Stomach (tissue), 9 donors: Measurements from ENCODE around the gene CCDC80. TPM values are rescaled to one million over a fixed set of nuclear protein-coding genes. Genes with fewer than 3 reads are reported as not detected.
A peak's percentile ranks its signal among the peaks of the same experiment; 100 is the strongest.

Source experiments
- DNase-seq, 2 donors: peaks; one replicate each; pipeline versions ENCODE4 v3.0.0 to v3.0.0-alpha.2; 2013 to 2019
- H3K27ac ChIP-seq, 5 donors: fragments of 200-600 bp in 4 of 5; sonication (generic) in 4 of 5; one replicate each; pipeline ENCODE4 v1.5.1; 2013 to 2019; ENCODE audit warnings: mild to moderate bottlenecking in 1 of 5, moderate library complexity in 1 of 5
- H3K27me3 ChIP-seq, 3 donors: fragments of 200-600 bp; sonication (generic); one replicate each; pipeline ENCODE4 v1.5.1; 2017 to 2019; ENCODE audit warnings: mixed run types in 1 of 3
- H3K36me3 ChIP-seq, 4 donors: fragments of 200-600 bp; sonication (generic); 1 replicate in 3 of 4; 2 replicates in 1 of 4; pipeline ENCODE4 v1.5.1; 2016 to 2019
- H3K4me1 ChIP-seq, 4 donors: fragments of 200-600 bp; sonication (generic); one replicate each; pipeline ENCODE4 v1.5.1; 2016 to 2019
- H3K4me3 ChIP-seq, 4 donors: fragments of 200-600 bp; sonication (generic) in 3 of 4; one replicate each; pipeline ENCODE4 v1.5.1; 2016 to 2019; ENCODE audit warnings: mild to moderate bottlenecking in 1 of 4
- H3K9me3 ChIP-seq, 4 donors: fragments of 200-600 bp; sonication (generic); one replicate each; pipeline ENCODE4 v1.5.1; 2016 to 2019
- CTCF ChIP-seq, 7 experiments: fragments of 450-650 bp in 4 of 7; fragments of 200-600 bp in 3 of 7; sonication (generic) in 3 of 7; IDR thresholded peaks; one replicate each; pipeline ENCODE4 v1.5.1; 2016 to 2019; ENCODE audit warnings: antibody characterized with exemption in 7 of 7, control low read depth in 2 of 7, mild to moderate bottlenecking in 1 of 7
- EP300 ChIP-seq: sonication (generic); formaldehyde crosslinking; IDR thresholded peaks from one replicate; pipeline ENCODE4 v1.6.1; 2017; ENCODE audit warnings: antibody characterized with exemption
- POLR2A ChIP-seq, 4 donors: fragments of 450-650 bp; IDR thresholded peaks; one replicate each; pipeline ENCODE4 v1.6.1; 2016; ENCODE audit warnings: antibody characterized with exemption in 4 of 4, control low read depth in 2 of 4, mild to moderate bottlenecking in 1 of 4, moderate library complexity in 1 of 4
- POLR2AphosphoS5 ChIP-seq, 3 donors: sonication (generic); formaldehyde crosslinking; IDR thresholded peaks; one replicate each; pipeline ENCODE4 v1.6.1; 2016; ENCODE audit warnings: antibody characterized with exemption in 3 of 3
- WGBS, 5 donors: extraction: QIAGEN DNeasy Blood & Tissue Kit in 3 of 5; methylation state at CpG; one replicate each; pipeline versions ENCODE4 v1.1.5 to v1.1.7; 2013 to 2018; 5-methylcytosine and 5-hydroxymethylcytosine counted together
- intact Hi-C: fragments of 100-400 bp; cut with DNase I; formaldehyde crosslinking; loops from one replicate; pipeline ENCODE4 v1.15.1; 2023; ENCODE audit warnings: low total_unique reads
- polyA plus RNA-seq, 3 donors: library from polyadenylated mRNA; stranded (reverse); fragments of 200-250 nt; gene quantifications; one replicate each; pipeline ENCODE4 v1.2.3, GENCODE V29; 2013
- total RNA-seq, 5 donors: library from RNA; depleted of rRNA; stranded (reverse); fragments of >200 nt; gene quantifications; one replicate each; pipeline versions ENCODE4 v1.1.0 to v1.2.3, GENCODE V29; 2014 to 2016
- donor health status: healthy with polysubstance abuse.
- donor health status: Bipolar disorder and iron deficiency.
- donor health status: healthy.

Gene CCDC80
- total and polyA plus RNA-seq, 8 donors: 2.3 to 158 (median 11.5) TPM

DNA sequence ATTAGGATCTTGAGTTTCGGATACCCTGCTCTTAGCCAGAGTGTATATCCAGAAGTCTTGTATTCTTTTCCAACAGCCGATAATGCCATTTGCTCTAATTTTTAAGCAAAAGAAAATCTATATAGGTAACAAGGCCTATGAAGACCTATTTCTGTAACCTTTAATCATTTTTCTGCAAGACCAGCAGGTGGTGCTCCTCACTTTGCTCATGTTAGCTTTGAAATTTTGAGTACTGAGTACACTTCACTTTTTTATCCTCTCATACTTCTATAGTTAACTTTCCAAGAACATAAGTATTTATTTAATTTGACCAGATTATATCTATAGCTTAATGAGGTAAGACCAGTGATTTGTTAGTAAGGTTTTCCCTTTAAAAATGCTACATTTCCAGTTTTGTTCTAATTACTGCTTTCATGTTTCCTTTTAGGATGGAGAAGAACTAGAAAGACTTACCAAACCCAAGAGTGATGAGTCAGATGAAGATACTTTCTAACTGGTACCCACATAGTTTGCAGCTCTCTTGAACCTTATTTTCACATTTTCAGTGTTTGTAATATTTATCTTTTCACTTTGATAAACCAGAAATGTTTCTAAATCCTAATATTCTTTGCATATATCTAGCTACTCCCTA lies 58.6 kb downstream of the CCDC80 start:
- TF ChIP-seq EP300 (no peak), CTCF (IDR thresholded peaks at IDR 0.05) (peak in 4 of 7 experiments; percentile 14 to 35 (median 32))
- H3K27ac ChIP-seq: no peak overlapping the region
- peaks cover 6 to 76% (median 74%) of the 10 kb centered on the region in 4 donors for H3K36me3 ChIP-seq
- peak in 1 of 2 donors; percentile 84 for DNase-seq
- no peak overlapping the region for H3K4me3 ChIP-seq
- no peaks in the 10 kb centered on the region for H3K4me1 ChIP-seq
- no peaks in the 10 kb centered on the region for H3K27me3 ChIP-seq
- intact Hi-C loops: no loop called here
- no peaks in the 10 kb centered on the region for H3K9me3 ChIP-seq
- 72 to 83% (median 77%) methylated on average over 2 of the region's 2 CpGs for WGBS, 5 donors

DNA sequence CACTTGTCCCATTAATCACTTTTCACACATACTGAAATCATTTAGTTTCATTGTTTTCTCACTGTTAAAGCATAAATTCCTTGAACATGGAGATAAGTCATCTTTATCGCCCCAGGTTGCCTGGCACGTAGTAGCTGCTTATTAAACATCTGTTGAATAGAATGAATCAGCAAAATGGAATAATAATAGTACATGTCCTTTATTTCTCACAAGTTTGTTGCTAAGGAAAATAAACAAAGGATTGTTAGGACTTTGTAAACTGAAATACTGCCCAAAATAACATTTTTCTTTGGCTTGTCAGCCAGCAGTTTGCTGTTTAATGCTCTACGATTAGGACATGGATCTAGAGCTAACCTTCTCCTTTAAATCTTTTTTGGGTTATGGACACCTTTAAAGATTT lies 61.2 kb downstream of the CCDC80 start:
- intact Hi-C loops: no loop called here
- no peaks in the 10 kb centered on the region for H3K9me3 ChIP-seq
- TF ChIP-seq CTCF (IDR thresholded peaks at IDR 0.05) (no peak), POLR2AphosphoS5 (IDR thresholded peaks at IDR 0.05) (no peak), EP300 (no peak), POLR2A (IDR thresholded peaks at IDR 0.05) (no peak)
- DNase-seq: no peak
- peaks cover 6 to 72% (median 68%) of the 10 kb centered on the region in 4 donors for H3K36me3 ChIP-seq
- no peaks in the 10 kb centered on the region for H3K4me1 ChIP-seq
- 78 to 87% (median 81%) methylated on average over 3 of the region's 3 CpGs for WGBS, 5 donors
- H3K27me3 ChIP-seq: no peaks in the 10 kb centered on the region
- no peak overlapping the region for H3K27ac ChIP-seq
- no peak overlapping the region for H3K4me3 ChIP-seq

- no peak for DNase-seq
- Histone ChIP-seq H3K27me3 (no peaks in the 10 kb centered on the region), H3K4me3 (no peak overlapping the region), H3K4me1 (no peaks in the 10 kb centered on the region), H3K36me3 (peaks cover 6 to 70% (median 68%) of the 10 kb centered on the region in 4 donors), H3K27ac (no peak overlapping the region), H3K9me3 (no peaks in the 10 kb centered on the region)
- no peak for TF ChIP-seq POLR2AphosphoS5 (IDR thresholded peaks at IDR 0.05)
- no peak for TF ChIP-seq POLR2A (IDR thresholded peaks at IDR 0.05)
- TF ChIP-seq EP300: no peak
- TF ChIP-seq CTCF (IDR thresholded peaks at IDR 0.05): no peak
- 85 to 89% (median 87%) methylated on average over 3 of the region's 3 CpGs for WGBS, 5 donors
- intact Hi-C loops: no loop called here
Measured at GRCh38 chr3:112579232-112579631, 61.7 kb downstream of the CCDC80 start.

DNA sequence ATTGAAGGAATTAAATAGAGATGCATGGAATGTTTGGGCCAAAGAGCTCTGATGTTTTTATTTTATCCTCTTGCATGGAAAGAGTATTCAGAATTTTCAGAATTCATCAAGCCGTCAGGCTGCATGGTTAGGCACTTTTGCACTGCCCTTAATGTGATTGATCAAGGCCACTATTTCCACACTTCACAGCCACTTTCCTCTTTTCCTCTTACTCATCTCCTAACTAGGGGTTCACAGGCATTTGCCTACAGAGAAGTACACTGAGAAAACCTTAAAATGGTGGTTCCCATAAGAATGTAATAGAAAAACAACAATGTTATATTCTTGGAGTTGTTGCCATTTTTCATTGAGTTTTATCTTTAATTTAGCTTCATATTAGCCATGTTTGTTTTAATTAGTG lies 68.2 kb downstream of the CCDC80 start:
- Histone ChIP-seq H3K4me1 (peaks cover 0 to 10% (median 0%) of the 10 kb centered on the region in 4 donors), H3K27me3 (no peaks in the 10 kb centered on the region), H3K27ac (no peak overlapping the region), H3K9me3 (no peaks in the 10 kb centered on the region), H3K36me3 (peaks cover 8 to 82% (median 80%) of the 10 kb centered on the region in 4 donors), H3K4me3 (no peak overlapping the region)
- DNase-seq: no peak
- intact Hi-C loops: no loop called here
- WGBS, 5 donors: 93 to 100% (median 96%) methylated on average over 1 of the region's 1 CpG
- TF ChIP-seq POLR2AphosphoS5 (IDR thresholded peaks at IDR 0.05) (no peak), EP300 (no peak)

DNA sequence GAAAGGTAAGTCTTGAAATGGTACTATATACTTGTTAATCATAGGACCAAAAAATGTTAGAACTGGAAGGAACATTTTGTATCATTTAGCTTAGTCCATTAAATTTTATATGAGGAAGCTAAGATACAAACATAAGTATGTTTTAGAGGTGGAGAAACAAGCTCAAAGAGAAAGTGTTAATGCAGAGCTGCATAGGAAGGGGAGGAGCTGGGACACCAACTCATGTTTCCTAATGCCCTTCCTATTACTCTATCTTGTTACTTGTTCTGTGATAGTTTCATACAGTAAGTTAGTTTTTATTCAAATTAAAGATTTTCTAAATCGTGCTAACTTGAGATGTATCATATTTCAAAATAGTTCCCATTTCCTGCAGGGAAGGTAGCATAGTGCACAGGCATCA lies 71.7 kb downstream of the CCDC80 start:
- Histone ChIP-seq H3K4me1 (peaks cover 0 to 10% (median under 1%) of the 10 kb centered on the region in 4 donors), H3K4me3 (no peak overlapping the region), H3K36me3 (peaks cover 8 to 87% (median 79%) of the 10 kb centered on the region in 4 donors), H3K27ac (no peak overlapping the region), H3K9me3 (no peaks in the 10 kb centered on the region), H3K27me3 (no peaks in the 10 kb centered on the region)
- no peak for DNase-seq
- TF ChIP-seq EP300: no peak
- no peak for TF ChIP-seq POLR2AphosphoS5 (IDR thresholded peaks at IDR 0.05)
- no peak for TF ChIP-seq POLR2A (IDR thresholded peaks at IDR 0.05)
- TF ChIP-seq CTCF (IDR thresholded peaks at IDR 0.05): no peak
- WGBS, 5 donors: 43 to 66% (median 54%) methylated on average over 1 of the region's 1 CpG
- intact Hi-C loops: no loop called here
